ENCODE measurements around the gene MAP4K3. TPM values are rescaled to one million over a fixed set of nuclear protein-coding genes. Genes with fewer than 3 reads are reported as not detected.

The MAP4K3 gene
- total and polyA plus RNA-seq, 10 of the 15 experiments (the other 5 are each of a cell fraction or from before 2014, with no cell fraction given) = 0.04 to 0.95 (median 0.21) TPM; not detected in 1

- DNase-seq (ENCODE audit: low read depth, low spot score) (no peak), FAIRE-seq (no peak), ATAC-seq (no peak)
- H3K9ac ChIP-seq (ENCODE audit: control insufficient read depth, insufficient read depth, low read length) = no peak overlapping the region
- no peaks in the 10 kb centered on the region for H3K79me2 ChIP-seq (ENCODE audit: control insufficient read depth, insufficient read depth, low read length)
- TF ChIP-seq SRF (IDR thresholded peaks at IDR 0.05; ENCODE audit: low read depth in 2 of 2, low read length in 2 of 2) (no peak), USF2 (IDR thresholded peaks at IDR 0.05; ENCODE audit: borderline replicate concordance, low read depth, low read length) (no peak), SKIL (IDR thresholded peaks at IDR 0.05; ENCODE audit: low read depth, poor library complexity, severe bottlenecking) (no peak), ETV6 (conservative IDR thresholded peaks at IDR 0.05 in 1 of 2, IDR thresholded peaks at IDR 0.05 in 1 of 2; ENCODE audit: borderline replicate concordance in 1 of 2, low read depth in 1 of 2) (no peak), TCF12 (IDR thresholded peaks at IDR 0.05; ENCODE audit: low read depth, low read length) (no peak), MYB (IDR thresholded peaks at IDR 0.05; ENCODE audit: borderline replicate concordance, low read depth, low read length) (no peak), NR2C2 (IDR thresholded peaks at IDR 0.05; ENCODE audit: borderline replicate concordance, control insufficient read depth, insufficient read length, low read depth) (no peak), CTCF (IDR thresholded peaks at IDR 0.05 in 2 of 3, conservative IDR thresholded peaks at IDR 0.05 in 1 of 3; ENCODE audit: control insufficient read depth in 2 of 3, extremely low read depth in 1 of 3, insufficient read depth in 1 of 3, low read depth in 3 of 3, low read length in 3 of 3) (no peak), SP1 (IDR thresholded peaks at IDR 0.05; ENCODE audit: low read depth, low read length) (no peak), TARDBP (IDR thresholded peaks at IDR 0.05; ENCODE audit: borderline replicate concordance) (no peak), POLR2AphosphoS2 (IDR thresholded peaks at IDR 0.05; ENCODE audit: low read depth, low read length) (no peak), NFIC (IDR thresholded peaks at IDR 0.05; ENCODE audit: low read depth, low read length) (no peak), ATF3 (IDR thresholded peaks at IDR 0.05; ENCODE audit: borderline replicate concordance, extremely low read depth, low read depth, low read length) (no peak), RCOR1 (conservative IDR thresholded peaks at IDR 0.05; ENCODE audit: low read depth, low read length) (no peak)
- ChIA-PET SMC1A (ENCODE audit: uncharacterized antibody, unreplicated experiment) (no interaction called here), RAD21 (ENCODE audit: unreplicated experiment) (no interaction called here), CTCF (no interaction called here), POLR2A (no interaction called here)
- H3K9me3 ChIP-seq (replicated peaks; ENCODE audit: control insufficient read depth, insufficient read depth, low read length) = no peaks in the 10 kb centered on the region
- intact Hi-C loops (cut with micrococcal nuclease; ENCODE audit: unreplicated experiment) = no loop called here
- no peaks in the 10 kb centered on the region for H4K20me1 ChIP-seq (ENCODE audit: control insufficient read depth, insufficient read depth)
- BruUV-seq (replicated peaks) = no TSS peak
- no peaks in the 10 kb centered on the region for H3K4me1 ChIP-seq (ENCODE audit: control insufficient read depth, insufficient read depth, low read length)
- no peak overlapping the region for H3K27ac ChIP-seq (ENCODE audit: control insufficient read depth, insufficient read depth)
- H3K36me3 ChIP-seq (ENCODE audit: control insufficient read depth in 2 of 2, insufficient read depth in 2 of 2, low read length in 1 of 2) = peaks cover 0 to 4% of the 10 kb centered on the region in 2 experiments; a peak in 2 of 4 replicates
- no peaks in the 10 kb centered on the region for H3K27me3 ChIP-seq (replicated peaks in 1 of 2; ENCODE audit: control insufficient read depth in 2 of 2, insufficient read depth in 2 of 2, low read length in 1 of 2)
- H3K4me2 ChIP-seq (ENCODE audit: control insufficient read depth, insufficient read depth) = no peak overlapping the region
- in situ Hi-C loops (cut with MboI) = no loop called here
- no peak overlapping the region for H3K4me3 ChIP-seq
- no peak overlapping the region for H2AFZ ChIP-seq (ENCODE audit: control insufficient read depth, low read depth, low read length)
- WGBS (ENCODE audit: insufficient coverage, insufficient replicate concordance, low lambda C conversion rate, missing lambda C conversion rate) = 81% methylated on average over 4 of the region's 4 CpGs
Measured at GRCh38 chr2:39313575-39313974, 123.5 kb downstream of the MAP4K3 start.
